Measurements from ENCODE around the gene FAM184A. TPM values are rescaled to one million over a fixed set of nuclear protein-coding genes. Genes with fewer than 3 reads are reported as not detected.

FAM184A gene
- total RNA-seq, 1 donor from 2014 or later, result 134 TPM

DNA sequence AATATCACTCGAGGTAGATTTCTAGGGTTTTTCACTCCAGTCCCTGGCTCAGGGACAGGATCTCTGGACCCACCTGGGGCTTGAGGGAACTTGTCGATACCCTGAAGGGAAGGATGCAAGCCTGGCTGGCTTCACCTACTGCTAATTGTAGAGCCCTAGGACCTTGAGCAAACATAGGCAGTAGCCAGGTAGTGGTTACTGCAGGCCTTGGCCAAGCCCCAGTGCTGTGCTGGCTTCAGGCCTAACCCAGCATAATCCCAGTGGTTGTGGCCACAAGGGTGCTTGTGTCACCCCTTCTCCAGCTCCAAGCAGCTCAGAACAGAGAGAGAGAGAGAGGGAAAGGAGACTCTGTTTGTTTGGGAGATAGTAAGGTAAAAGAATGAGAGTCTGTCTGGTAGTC is 137.7 kb downstream of the FAM184A start:
- H3K4me3 Mint-ChIP-seq (ENCODE audit: unreplicated experiment), result no peak overlapping the region
- no peak for TF ChIP-seq CTCF (IDR thresholded peaks at IDR 0.05; ENCODE audit: unreplicated experiment)
- peaks cover 1% of the 10 kb centered on the region for H3K27me3 Mint-ChIP-seq (ENCODE audit: unreplicated experiment)
- no peak overlapping the region for H3K27ac Mint-ChIP-seq (ENCODE audit: unreplicated experiment)
- peaks cover 5% of the 10 kb centered on the region for H3K36me3 Mint-ChIP-seq (ENCODE audit: low read depth, unreplicated experiment)
- H3K9me3 Mint-ChIP-seq (ENCODE audit: unreplicated experiment), result no peaks in the 10 kb centered on the region
- DNase-seq (ENCODE audit: low spot score), result no peak
- peaks cover 2% of the 10 kb centered on the region for H3K4me1 Mint-ChIP-seq (ENCODE audit: unreplicated experiment)

GRCh38 chr6:118939683-118940082 is 138.8 kb downstream of the FAM184A start:
- Mint-ChIP-seq H3K36me3 (ENCODE audit: low read depth, unreplicated experiment) (peaks cover 6% of the 10 kb centered on the region), H3K27me3 (ENCODE audit: unreplicated experiment) (peaks cover 6% of the 10 kb centered on the region)

DNA sequence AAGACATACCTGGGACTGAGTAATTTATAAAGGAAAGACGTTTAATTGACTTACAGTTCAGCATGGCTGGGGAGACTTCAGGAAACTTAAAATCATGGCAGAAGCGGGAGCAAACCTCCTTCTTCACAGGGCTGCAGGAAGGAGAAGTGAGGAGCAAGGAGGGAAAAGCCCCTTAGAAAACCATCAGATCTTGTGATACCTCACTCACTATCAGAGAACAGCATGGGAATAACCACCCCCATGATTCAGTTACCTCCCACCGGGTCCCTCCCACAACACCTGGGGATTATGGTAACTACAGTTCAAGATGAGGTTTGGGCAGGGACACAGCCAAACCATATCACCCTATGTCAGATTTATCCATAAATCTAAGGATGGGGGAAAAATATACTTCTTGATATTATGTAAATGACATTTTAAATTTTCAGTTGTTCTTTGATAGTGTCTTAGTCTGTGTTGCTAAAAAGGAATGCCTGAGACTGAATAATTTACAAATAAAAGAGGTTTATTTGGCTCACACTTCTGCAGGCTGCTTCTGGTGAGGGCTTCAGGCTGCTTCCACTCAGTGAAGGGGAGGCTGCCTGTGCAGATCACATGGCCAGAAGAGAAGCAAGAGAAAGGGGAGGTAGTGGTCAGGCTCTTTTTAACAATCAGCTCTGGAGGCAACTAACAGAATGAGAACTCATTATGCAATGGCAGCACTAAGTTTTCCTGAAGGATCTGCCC is 142.3 kb downstream of the FAM184A start:
- Mint-ChIP-seq H3K27me3 (ENCODE audit: unreplicated experiment) (peaks cover 9% of the 10 kb centered on the region), H3K36me3 (ENCODE audit: low read depth, unreplicated experiment) (peaks cover 6% of the 10 kb centered on the region), H3K4me3 (ENCODE audit: unreplicated experiment) (no peak overlapping the region), H3K27ac (ENCODE audit: unreplicated experiment) (no peak overlapping the region), H3K4me1 (ENCODE audit: unreplicated experiment) (peaks cover 13% of the 10 kb centered on the region), H3K9me3 (ENCODE audit: unreplicated experiment) (no peaks in the 10 kb centered on the region)
- TF ChIP-seq CTCF (IDR thresholded peaks at IDR 0.05; ENCODE audit: unreplicated experiment), result no peak
- DNase-seq (ENCODE audit: low spot score), result no peak

More at GRCh38 chr6:118939683-118940082, 138.8 kb downstream of the FAM184A start:
- Mint-ChIP-seq H3K4me1 (ENCODE audit: unreplicated experiment) (peaks cover 8% of the 10 kb centered on the region), H3K27ac (ENCODE audit: unreplicated experiment) (no peak overlapping the region), H3K4me3 (ENCODE audit: unreplicated experiment) (no peak overlapping the region), H3K9me3 (ENCODE audit: unreplicated experiment) (no peaks in the 10 kb centered on the region)
- TF ChIP-seq CTCF (IDR thresholded peaks at IDR 0.05; ENCODE audit: unreplicated experiment), result no peak
- DNase-seq (ENCODE audit: low spot score), result no peak

- DNase-seq (ENCODE audit: low spot score), result no peak
- peak overlapping the region; percentile 95 for H3K4me3 Mint-ChIP-seq (ENCODE audit: unreplicated experiment)
- TF ChIP-seq CTCF (IDR thresholded peaks at IDR 0.05; ENCODE audit: unreplicated experiment), result no peak
- peaks cover 13% of the 10 kb centered on the region for H3K4me1 Mint-ChIP-seq (ENCODE audit: unreplicated experiment)
- H3K36me3 Mint-ChIP-seq (ENCODE audit: low read depth, unreplicated experiment), result peaks cover 6% of the 10 kb centered on the region
- no peaks in the 10 kb centered on the region for H3K9me3 Mint-ChIP-seq (ENCODE audit: unreplicated experiment)
- peak overlapping the region; percentile 92 for H3K27ac Mint-ChIP-seq (ENCODE audit: unreplicated experiment)
- H3K27me3 Mint-ChIP-seq (ENCODE audit: unreplicated experiment), result peaks cover 9% of the 10 kb centered on the region
These were observed 143.2 kb downstream of the FAM184A start for GRCh38 chr6:118935331-118935668.

- TF ChIP-seq CTCF (IDR thresholded peaks at IDR 0.05; ENCODE audit: unreplicated experiment), result no peak
- Mint-ChIP-seq H3K9me3 (ENCODE audit: unreplicated experiment) (no peaks in the 10 kb centered on the region), H3K4me3 (ENCODE audit: unreplicated experiment) (peak within 1 kb of the TSS; percentile 95), H3K27ac (ENCODE audit: unreplicated experiment) (peak within 1 kb of the TSS; percentile 92), H3K36me3 (ENCODE audit: low read depth, unreplicated experiment) (peaks cover 6% of the 10 kb centered on the region), H3K27me3 (ENCODE audit: unreplicated experiment) (peaks cover 9% of the 10 kb centered on the region), H3K4me1 (ENCODE audit: unreplicated experiment) (peaks cover 13% of the 10 kb centered on the region)
- peak; percentile 96 for DNase-seq (ENCODE audit: low spot score)
These were observed 143.8 kb downstream of the FAM184A start, which contains the start of gene MCM9 for GRCh38 chr6:118934461-118935330. Gene MCM9, minus strand, starts transcription at chr6:118935159. Its CDS starts 3,436 bp downstream, at chr6:118931723.
